GM21786 (cell line): ENCODE data around the gene EPB41.

ENCODE experiments used
- ATAC-seq: cut with Tn5 transposase; IDR thresholded peaks from one replicate; pipeline ENCODE4 v1.9.1; 2021; ENCODE audit not compliant: unreplicated experiment

The EPB41 gene

DNA sequence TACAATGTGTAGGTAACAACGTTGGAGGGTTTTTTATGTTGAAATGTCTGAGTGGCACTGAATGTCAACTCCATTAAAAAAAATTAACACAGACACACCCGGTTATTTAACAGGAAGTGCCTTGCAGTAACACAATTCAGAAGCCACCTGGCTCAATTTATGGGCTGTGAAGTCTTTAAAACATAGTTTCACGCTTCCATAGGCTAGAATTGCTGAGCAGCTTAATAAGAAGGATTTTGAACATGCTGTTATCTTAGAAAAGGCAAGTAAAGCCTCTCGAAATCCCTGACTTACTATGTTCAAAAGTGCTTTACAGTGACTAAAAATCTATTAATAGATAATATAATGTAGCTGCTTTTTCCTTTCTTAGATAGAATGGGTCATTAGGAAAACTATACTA, 247.7 kb downstream of the EPB41 start:
- ATAC-seq = no peak

GRCh38 chr1:29162476-29163138, 248.2 kb downstream of the EPB41 start:
- ATAC-seq = no peak

DNA sequence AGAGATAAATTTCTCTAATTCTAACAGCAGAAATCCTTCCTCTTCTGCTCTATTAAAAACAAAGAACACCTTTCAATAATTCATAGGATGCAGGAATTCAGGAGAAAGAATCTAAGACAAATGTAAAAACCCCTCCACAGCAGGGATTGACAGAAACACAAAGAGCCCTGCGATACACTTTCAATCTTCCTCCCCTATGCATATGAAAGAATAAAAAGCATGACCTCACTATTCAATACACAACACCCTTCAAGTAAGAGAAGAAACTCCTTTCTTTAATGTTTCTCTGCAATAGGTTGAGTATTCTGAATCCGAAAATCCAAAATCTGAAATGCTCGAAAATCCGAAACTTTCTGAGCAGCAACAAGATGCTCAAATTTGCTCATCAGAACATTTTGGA, 250.2 kb downstream of the EPB41 start:
- no peak for ATAC-seq

GRCh38 chr1:29166291-29166878, 252.0 kb downstream of the EPB41 start:
- no peak for ATAC-seq

DNA sequence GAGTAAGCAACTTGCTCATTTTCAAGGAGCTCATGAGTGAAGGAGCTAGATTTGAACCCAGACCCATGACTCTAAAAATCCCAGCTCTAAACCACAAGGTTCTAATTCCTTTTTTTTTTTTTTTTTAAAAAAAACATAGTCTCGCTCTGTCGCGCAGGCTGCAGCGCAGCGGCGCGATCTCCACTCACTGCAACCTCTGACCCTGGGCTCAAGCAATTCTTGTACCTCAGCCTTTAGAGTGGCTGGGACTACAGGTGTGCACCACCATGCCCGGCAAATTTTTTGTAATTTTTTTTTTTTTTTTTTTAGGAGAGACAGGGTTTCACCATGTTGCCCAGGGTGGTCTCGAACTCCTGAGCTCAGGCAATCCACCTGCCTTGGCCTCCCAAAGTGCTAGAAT, 253.5 kb downstream of the EPB41 start:
- no peak for ATAC-seq
